ENCODE results near the gene GRSF1. TPM values are rescaled to one million over a fixed set of nuclear protein-coding genes. Genes with fewer than 3 reads are reported as not detected.
"Not testable (repeated sequence)": the region's sequence is repeated elsewhere in the genome, so short reads cannot be mapped to it uniquely, and the experiment has no call there.

GRSF1 gene
- polyA plus RNA-seq, 6 donors from 2014 or later = 58.6 to 93.9 (median 74.7) TPM

DNA sequence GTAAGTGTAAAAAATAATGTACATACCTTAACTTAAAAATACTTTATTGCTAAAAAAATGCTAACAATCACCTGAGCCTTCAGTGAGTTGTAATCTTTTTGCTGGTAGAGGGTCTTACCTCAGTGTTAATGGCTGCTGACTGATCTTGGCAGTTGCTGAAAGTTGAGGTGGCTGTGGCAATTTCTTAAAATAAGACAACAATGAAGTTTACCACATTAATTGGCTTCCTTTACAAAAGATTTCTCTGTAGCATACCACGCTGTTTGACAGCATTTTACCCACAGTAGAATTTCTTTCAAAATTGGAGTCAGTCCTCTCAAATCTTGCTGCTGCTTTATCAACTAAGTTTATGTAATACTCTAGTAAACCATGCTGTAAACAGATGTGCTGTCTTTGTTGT is 70.3 kb downstream of the GRSF1 start:
- not testable (repeated sequence) for H3K27ac Mint-ChIP-seq; H3K4me3 Mint-ChIP-seq; H3K9me3 Mint-ChIP-seq; ATAC-seq (ENCODE audit: low read depth in 2 of 2); H3K27me3 Mint-ChIP-seq; H3K4me1 Mint-ChIP-seq; DNase-seq
- peaks cover 14 to 15% of the 10 kb centered on the region in 2 donors for H3K36me3 Mint-ChIP-seq

DNA sequence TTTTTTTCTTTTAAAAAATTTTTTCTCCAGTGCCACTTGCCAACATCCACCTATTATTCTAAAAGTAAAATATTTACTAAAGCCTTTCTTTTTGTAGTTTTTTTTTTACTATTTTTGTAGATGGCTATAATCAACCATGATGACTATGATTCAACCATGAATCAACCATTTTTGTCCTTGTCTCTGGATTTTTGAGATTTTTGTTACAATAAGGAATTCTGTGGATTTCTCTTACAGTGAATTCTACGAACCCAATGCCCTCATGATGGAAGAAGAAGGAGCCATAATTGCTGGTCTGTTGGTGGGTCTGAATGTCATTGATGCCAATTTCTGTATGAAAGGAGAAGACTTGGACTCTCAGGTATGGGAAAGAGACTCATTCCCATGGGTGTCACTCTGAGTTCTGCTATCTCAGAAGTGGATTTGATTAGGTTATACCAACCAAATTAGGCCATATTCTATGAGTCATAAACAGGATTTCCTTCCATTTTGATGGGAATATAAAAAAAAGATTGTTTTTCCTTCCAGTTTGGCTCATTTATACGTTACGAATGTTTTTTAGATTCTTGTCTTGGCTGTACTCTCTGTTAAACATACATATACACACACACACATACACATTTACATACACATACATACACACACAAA is 71.3 kb downstream of the GRSF1 start:
- H3K9me3 Mint-ChIP-seq = no peaks in the 10 kb centered on the region
- no peak for DNase-seq
- peaks cover 0 to 9% (median 4%) of the 10 kb centered on the region in 3 donors for H3K4me1 Mint-ChIP-seq
- no peak for ATAC-seq (ENCODE audit: low read depth in 2 of 2)
- H3K4me3 Mint-ChIP-seq = no peak overlapping the region
- H3K27ac Mint-ChIP-seq = no peak overlapping the region
- peaks cover 15 to 22% of the 10 kb centered on the region in 2 donors for H3K36me3 Mint-ChIP-seq
- H3K27me3 Mint-ChIP-seq = no peaks in the 10 kb centered on the region

Other genes with a start within 250 kb of the GRSF1 start
- gene AMBN, start 247.6 kb downstream of the GRSF1 start, polyA plus RNA-seq (ENCODE audit: low read depth in 6 of 6) = not detected
- gene ENAM, start 211.1 kb downstream of the GRSF1 start, polyA plus RNA-seq (ENCODE audit: low read depth in 6 of 6) = under 1 TPM in 2 of 6 donors, not detected in 4; 0.13 to 0.15 TPM
- gene JCHAIN, start 173.4 kb downstream of the GRSF1 start, polyA plus RNA-seq (ENCODE audit: low read depth in 6 of 6) = 100 to 1,000 TPM; 198 to 689 (median 314) TPM
- gene UTP3, start 151.4 kb downstream of the GRSF1 start, polyA plus RNA-seq (ENCODE audit: low read depth in 6 of 6) = 10 to 100 TPM in 4 of 6 donors, 1 to 10 TPM in 2; 2.3 to 18.2 (median 13.6) TPM
- gene RUFY3, start 117.9 kb downstream of the GRSF1 start, polyA plus RNA-seq (ENCODE audit: low read depth in 6 of 6) = 10 to 100 TPM; 13.8 to 20.8 (median 14.4) TPM
- 1 to 10 TPM in 4 of 6 donors, under 1 TPM in 2; 0.91 to 2.1 (median 1.2) TPM for gene MOB1B, start 62.5 kb upstream of the GRSF1 start, polyA plus RNA-seq (ENCODE audit: low read depth in 6 of 6)
- 100 to 1,000 TPM; 154 to 228 (median 181) TPM for gene DCK, start 153.8 kb upstream of the GRSF1 start, polyA plus RNA-seq (ENCODE audit: low read depth in 6 of 6)